Stimulated activated effector memory CD8-positive, alpha-beta T cell treated with anti-CD3 and anti-CD28 coated beads, Interleukin-12 subunit alpha, Interleukin-12 subunit beta, amount 100 ng/mL, for 72 hours (primary cell): ENCODE results near the gene DNMT1.

Experiments used
- ATAC-seq: fragments of 150-1000 bp; cut with Tn5 transposase; 2 replicates; pipeline ENCODE4 v1.10.0; 2021
- DNase-seq, 2 donors: peaks; one replicate each; pipeline ENCODE4 v3.0.0; 2021 to 2022; ENCODE audit warnings: low spot score in 2 of 2
- H3K27ac Mint-ChIP-seq: one replicate; pipeline ENCODE4 v1.8.0; 2022; ENCODE audit warnings: mild to moderate bottlenecking, mixed read lengths
- H3K36me3 Mint-ChIP-seq: one replicate; pipeline ENCODE4 v1.8.0; 2022; ENCODE audit warnings: mild to moderate bottlenecking, mixed read lengths
- H3K4me1 Mint-ChIP-seq: one replicate; pipeline ENCODE4 v1.8.0; 2022; ENCODE audit warnings: mixed read lengths
- H3K4me3 Mint-ChIP-seq: one replicate; pipeline ENCODE4 v1.8.0; 2022; ENCODE audit warnings: mild to moderate bottlenecking, mixed read lengths
- H3K9me3 Mint-ChIP-seq: one replicate; pipeline ENCODE4 v1.8.0; 2022; ENCODE audit warnings: mixed read lengths

DNMT1 gene

DNA sequence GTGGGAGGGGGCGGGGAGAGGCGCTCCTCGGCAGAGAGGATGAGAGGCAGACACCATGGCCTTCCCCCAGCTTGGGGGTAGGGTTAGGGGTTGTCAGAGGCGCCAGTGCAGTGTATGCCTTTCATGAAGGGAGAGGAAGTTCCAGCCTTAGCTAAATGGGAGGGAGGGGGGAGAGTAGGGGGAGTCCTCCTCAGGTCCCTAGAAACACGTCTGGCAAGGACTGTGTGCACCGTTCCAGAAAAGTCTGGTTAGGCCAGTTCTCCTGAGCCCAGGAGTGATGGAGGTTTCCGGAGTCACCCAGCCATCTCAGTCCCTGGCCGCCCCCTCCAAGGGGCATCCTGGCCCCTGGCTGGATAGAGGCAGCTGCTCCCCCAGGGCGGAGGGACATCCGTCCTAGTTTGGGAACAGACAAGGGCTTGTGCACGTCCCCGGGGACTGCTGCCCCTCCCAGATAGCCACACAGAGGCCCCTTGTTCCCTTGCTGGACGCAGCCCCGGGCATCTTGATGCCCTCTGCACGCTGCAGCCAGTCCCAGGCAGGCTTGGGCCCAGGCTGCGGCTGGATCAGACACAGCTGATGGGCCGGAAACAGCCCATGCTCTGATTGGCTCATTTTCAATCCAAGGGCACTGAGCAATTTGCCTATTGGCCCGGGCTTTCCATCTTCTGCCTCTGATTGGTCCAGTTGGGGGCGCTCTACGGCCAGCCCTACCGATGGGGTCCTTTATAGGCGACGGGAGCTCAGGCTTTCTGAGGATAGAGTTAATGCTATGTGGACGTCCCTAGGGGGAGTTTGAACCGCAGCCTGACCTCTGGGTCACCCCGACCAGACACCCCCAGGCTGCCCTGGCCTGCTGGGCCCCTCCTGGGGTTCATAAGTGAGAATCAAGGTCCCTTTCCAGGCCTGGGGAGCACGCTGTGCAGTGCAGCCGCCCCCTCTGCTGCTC is 32.5 kb upstream of the DNMT1 start:
- ATAC-seq, result no peak
- H3K27ac Mint-ChIP-seq, result no peak overlapping the region
- peaks cover 23% of the 10 kb centered on the region for H3K36me3 Mint-ChIP-seq

GRCh38 chr19:10226376-10227025 is 31.7 kb upstream of the DNMT1 start:
- ATAC-seq (no peak), DNase-seq (no peak)
- Mint-ChIP-seq H3K4me3 (no peak overlapping the region), H3K4me1 (peaks cover 22% of the 10 kb centered on the region), H3K9me3 (no peaks in the 10 kb centered on the region), H3K36me3 (peaks cover 27% of the 10 kb centered on the region), H3K27ac (peak overlapping the region; percentile 29)

More for the DNA sequence above, 32.5 kb upstream of the DNMT1 start:
- DNase-seq, result no peak
- no peaks in the 10 kb centered on the region for H3K9me3 Mint-ChIP-seq
- peaks cover 22% of the 10 kb centered on the region for H3K4me1 Mint-ChIP-seq
- no peak overlapping the region for H3K4me3 Mint-ChIP-seq

DNA sequence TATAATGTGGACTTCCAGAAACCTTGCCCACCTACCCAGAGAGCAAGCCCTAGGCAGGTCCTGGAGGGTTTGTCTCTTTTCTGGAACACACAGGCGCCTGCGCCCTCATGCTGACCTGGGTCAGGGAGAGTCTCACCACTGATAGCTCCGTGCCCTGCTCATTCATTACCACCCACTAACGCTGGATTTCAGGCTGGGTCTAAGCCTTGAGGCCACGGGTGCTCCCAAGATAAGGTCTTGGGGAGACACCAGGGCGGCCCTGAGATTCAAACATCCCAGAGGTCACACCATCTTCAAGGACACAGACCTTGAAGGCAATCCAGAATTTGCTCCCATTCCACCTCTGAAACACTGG is 31.2 kb upstream of the DNMT1 start:
- H3K27ac Mint-ChIP-seq, result peak overlapping the region; percentile 29

GRCh38 chr19:10224337-10224736 is 29.6 kb upstream of the DNMT1 start:
- no peaks in the 10 kb centered on the region for H3K9me3 Mint-ChIP-seq
- H3K4me1 Mint-ChIP-seq, result peaks cover 16% of the 10 kb centered on the region
- DNase-seq (no peak), ATAC-seq (no peak)
- H3K36me3 Mint-ChIP-seq, result peaks cover 27% of the 10 kb centered on the region
- H3K27ac Mint-ChIP-seq, result no peak overlapping the region
- H3K4me3 Mint-ChIP-seq, result no peak overlapping the region

More for the DNA sequence above, 31.2 kb upstream of the DNMT1 start:
- no peaks in the 10 kb centered on the region for H3K9me3 Mint-ChIP-seq
- no peak overlapping the region for H3K4me3 Mint-ChIP-seq
- H3K4me1 Mint-ChIP-seq, result peaks cover 22% of the 10 kb centered on the region
- DNase-seq, result no peak
- H3K36me3 Mint-ChIP-seq, result peaks cover 27% of the 10 kb centered on the region
- ATAC-seq, result no peak

DNA sequence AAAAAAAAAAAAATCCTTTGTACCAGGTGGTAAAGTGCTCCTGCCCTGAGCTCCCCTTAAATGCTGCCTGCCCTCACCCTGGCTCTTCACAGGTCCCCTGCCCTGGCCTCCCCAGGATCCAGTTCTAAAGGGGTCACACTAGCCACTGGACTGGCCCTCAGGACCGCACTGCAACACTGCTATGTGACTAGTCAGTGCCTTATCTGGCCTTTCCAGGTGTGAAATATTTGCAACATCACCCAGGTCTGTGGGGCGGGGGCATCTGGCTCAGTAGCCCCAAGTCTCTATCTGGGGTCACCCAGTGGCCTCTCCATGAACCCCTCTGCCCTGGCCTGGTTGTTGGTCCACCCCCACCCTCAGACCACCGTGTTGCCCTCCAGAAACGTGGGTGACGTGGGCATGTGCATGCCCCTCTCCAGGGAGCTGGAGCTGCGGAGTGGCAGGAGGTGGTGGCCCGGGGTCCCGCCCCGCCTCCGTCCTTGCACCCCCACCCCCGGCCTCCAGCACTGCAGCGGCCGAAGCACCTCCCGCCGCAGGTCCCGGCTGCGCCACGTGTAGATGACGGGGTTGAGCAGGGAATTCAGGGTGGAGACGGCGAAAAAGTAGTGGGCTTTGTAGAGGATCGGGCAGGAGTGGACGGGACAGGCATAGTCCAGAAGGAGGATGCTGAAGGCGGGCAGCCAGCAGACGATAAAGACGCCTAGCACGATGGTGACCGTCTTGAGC is 28.9 kb upstream of the DNMT1 start:
- no peak overlapping the region for H3K27ac Mint-ChIP-seq
- H3K4me3 Mint-ChIP-seq, result no peak overlapping the region
- H3K36me3 Mint-ChIP-seq, result peaks cover 27% of the 10 kb centered on the region
- ATAC-seq (no peak), DNase-seq (no peak)
- peaks cover 9% of the 10 kb centered on the region for H3K4me1 Mint-ChIP-seq
- H3K9me3 Mint-ChIP-seq, result no peaks in the 10 kb centered on the region

GRCh38 chr19:10222201-10222890 is 27.6 kb upstream of the DNMT1 start:
- Mint-ChIP-seq H3K4me3 (no peak overlapping the region), H3K36me3 (peaks cover 27% of the 10 kb centered on the region), H3K4me1 (peaks cover 5% of the 10 kb centered on the region), H3K9me3 (no peaks in the 10 kb centered on the region), H3K27ac (peak overlapping the region; percentile 72)
- DNase-seq, result no peak
- no peak for ATAC-seq

- H3K4me3 Mint-ChIP-seq, result no peak overlapping the region
- H3K4me1 Mint-ChIP-seq, result peaks cover 5% of the 10 kb centered on the region
- no peaks in the 10 kb centered on the region for H3K9me3 Mint-ChIP-seq
- DNase-seq (no peak), ATAC-seq (no peak)
- H3K27ac Mint-ChIP-seq, result peak overlapping the region; percentile 17
- peaks cover 33% of the 10 kb centered on the region for H3K36me3 Mint-ChIP-seq
These were observed 25.9 kb upstream of the DNMT1 start for GRCh38 chr19:10220695-10221094.

DNA sequence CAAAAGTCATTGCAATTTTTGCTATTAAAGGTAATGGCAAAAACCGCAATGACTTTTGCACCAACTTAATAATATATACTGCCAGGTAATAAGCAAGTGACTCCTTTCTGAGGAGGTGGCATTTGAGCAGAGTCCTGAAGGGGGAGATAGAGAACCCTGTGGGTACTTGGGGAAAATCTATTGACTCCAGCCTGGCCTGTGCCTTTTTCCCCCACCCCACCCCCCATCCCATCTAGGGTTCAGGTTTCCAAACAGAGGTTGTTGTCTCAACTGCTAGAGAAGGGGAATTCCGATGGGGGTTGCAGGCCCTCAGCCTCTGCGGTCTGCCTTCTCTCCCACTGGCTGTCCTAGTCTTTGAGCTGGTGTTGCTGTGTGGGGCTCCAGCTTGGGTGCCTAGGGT is 24.9 kb upstream of the DNMT1 start:
- no peak for DNase-seq
- Mint-ChIP-seq H3K4me1 (peaks cover 5% of the 10 kb centered on the region), H3K36me3 (peaks cover 33% of the 10 kb centered on the region), H3K9me3 (no peaks in the 10 kb centered on the region), H3K4me3 (no peak overlapping the region), H3K27ac (no peak overlapping the region)
- ATAC-seq, result peak; percentile 73

DNA sequence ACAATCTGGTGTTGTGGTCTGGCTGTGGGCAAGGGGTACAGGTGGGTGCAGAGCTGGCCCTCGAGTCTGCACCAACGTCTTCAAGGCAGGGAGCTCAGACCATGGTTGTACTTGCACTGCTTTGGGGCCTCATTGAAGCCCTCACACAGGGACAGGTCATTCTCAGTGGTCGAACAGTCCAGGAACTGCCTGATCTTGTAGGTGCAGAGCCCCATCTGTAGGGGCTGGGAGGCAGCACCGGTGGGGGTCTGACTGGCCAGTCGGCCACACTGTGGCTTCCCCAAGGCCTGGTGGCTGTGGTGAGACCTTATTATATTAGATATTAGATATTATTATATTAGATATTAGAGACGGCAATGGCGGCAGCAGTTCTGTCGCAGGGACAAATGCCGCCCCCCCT is 22.3 kb upstream of the DNMT1 start:
- H3K9me3 Mint-ChIP-seq, result no peaks in the 10 kb centered on the region
- no peak for DNase-seq
- no peak for ATAC-seq
- H3K27ac Mint-ChIP-seq, result no peak overlapping the region
- H3K4me1 Mint-ChIP-seq, result no peaks in the 10 kb centered on the region
- H3K4me3 Mint-ChIP-seq, result no peak overlapping the region
- H3K36me3 Mint-ChIP-seq, result peaks cover 8% of the 10 kb centered on the region

- Mint-ChIP-seq H3K27ac (no peak overlapping the region), H3K36me3 (peaks cover 6% of the 10 kb centered on the region), H3K9me3 (no peaks in the 10 kb centered on the region)
These were observed 20.0 kb upstream of the DNMT1 start for GRCh38 chr19:10214784-10215183.

DNA sequence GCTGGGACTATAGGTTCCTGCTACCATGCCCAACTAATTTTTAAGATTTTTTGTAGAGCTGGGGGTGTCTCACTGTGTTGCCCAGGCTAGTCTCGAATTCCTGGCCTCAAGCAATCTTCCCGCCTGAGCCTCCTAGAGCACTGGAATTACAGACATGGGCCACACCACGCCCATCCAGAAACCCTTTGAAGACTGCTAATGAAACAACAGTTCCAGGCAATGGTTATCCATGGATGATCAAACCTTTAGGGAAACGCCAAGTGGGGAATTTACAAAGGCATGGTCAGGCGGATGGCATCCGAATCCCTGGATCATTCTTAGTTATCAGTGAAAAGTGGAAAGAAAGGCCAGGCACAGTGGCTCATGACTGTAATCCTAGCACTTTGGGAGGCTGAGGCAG is 16.9 kb upstream of the DNMT1 start:
- no peak overlapping the region for H3K27ac Mint-ChIP-seq
- no peaks in the 10 kb centered on the region for H3K9me3 Mint-ChIP-seq
- H3K4me1 Mint-ChIP-seq, result no peaks in the 10 kb centered on the region
- H3K4me3 Mint-ChIP-seq, result no peak overlapping the region
- no peak for DNase-seq
- no peak for ATAC-seq
- peaks cover 6% of the 10 kb centered on the region for H3K36me3 Mint-ChIP-seq

More at GRCh38 chr19:10214784-10215183, 20.0 kb upstream of the DNMT1 start:
- Mint-ChIP-seq H3K4me1 (no peaks in the 10 kb centered on the region), H3K4me3 (no peak overlapping the region)
- ATAC-seq (no peak), DNase-seq (no peak)

GRCh38 chr19:10211061-10211460 is 16.3 kb upstream of the DNMT1 start:
- Mint-ChIP-seq H3K27ac (no peak overlapping the region), H3K4me1 (no peaks in the 10 kb centered on the region), H3K9me3 (no peaks in the 10 kb centered on the region), H3K36me3 (peaks cover 1% of the 10 kb centered on the region), H3K4me3 (no peak overlapping the region)
- DNase-seq (no peak), ATAC-seq (no peak)

DNA sequence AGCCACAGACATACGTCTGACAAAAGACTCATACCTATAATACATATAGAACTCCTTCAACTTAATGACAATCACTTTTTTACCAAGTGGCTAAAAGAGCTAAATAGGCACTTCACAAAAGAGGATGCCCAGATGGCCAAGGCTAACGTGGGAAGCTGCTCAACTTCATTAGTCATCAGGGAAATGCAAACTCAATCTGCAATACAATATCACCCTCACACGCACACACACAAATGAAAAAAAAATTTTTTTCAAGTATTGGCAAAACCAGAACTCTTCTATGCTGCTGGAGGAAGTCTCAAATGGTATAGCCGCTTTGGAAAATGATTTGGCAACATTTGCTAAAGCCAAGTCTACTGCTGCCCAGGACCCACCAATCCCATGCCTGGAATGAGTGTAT is 14.6 kb upstream of the DNMT1 start:
- no peak overlapping the region for H3K4me3 Mint-ChIP-seq
- no peaks in the 10 kb centered on the region for H3K4me1 Mint-ChIP-seq
- ATAC-seq, result no peak
- H3K36me3 Mint-ChIP-seq, result no peaks in the 10 kb centered on the region
- H3K27ac Mint-ChIP-seq, result no peak overlapping the region
- no peaks in the 10 kb centered on the region for H3K9me3 Mint-ChIP-seq
- DNase-seq, result no peak

- ATAC-seq, result no peak
- Mint-ChIP-seq H3K27ac (no peak overlapping the region), H3K4me3 (no peak overlapping the region), H3K9me3 (no peaks in the 10 kb centered on the region), H3K4me1 (no peaks in the 10 kb centered on the region), H3K36me3 (no peaks in the 10 kb centered on the region)
- DNase-seq, result no peak
These were observed 12.3 kb upstream of the DNMT1 start for GRCh38 chr19:10207026-10207425.
